DOHH2 (cell line): ENCODE measurements around the gene FAM118B.

Experiments used
- H3F3A ChIP-seq: fragments of 200-600 bp; sonication (generic), shearing (Covaris generic); 2 replicates; pipeline ENCODE4 v1.6.0; 2016; ENCODE audit warnings: antibody characterized with exemption, mild to moderate bottlenecking; ENCODE audit not compliant: control insufficient read depth, insufficient read depth
- H3K27ac ChIP-seq: fragments of 200-600 bp; sonication (generic); 2 replicates; pipeline ENCODE4 v1.5.1; 2014; ENCODE audit warnings: low read depth, mild to moderate bottlenecking, low read length, moderate library complexity
- H3K27me3 ChIP-seq: fragments of 200-600 bp; sonication (generic); 2 replicates; pipeline ENCODE4 v1.6.1; 2014; ENCODE audit warnings: mild to moderate bottlenecking, low read length, mixed read lengths; ENCODE audit not compliant: control insufficient read depth
- H3K36me3 ChIP-seq: fragments of 200-600 bp; sonication (generic); 2 replicates; pipeline ENCODE4 v1.6.1; 2014; ENCODE audit warnings: mild to moderate bottlenecking, low read length, moderate library complexity, mixed read lengths; ENCODE audit not compliant: control insufficient read depth
- H3K4me1 ChIP-seq: fragments of 200-600 bp; sonication (generic); 2 replicates; pipeline ENCODE4 v1.6.1; 2014; ENCODE audit warnings: mild to moderate bottlenecking, low read length, mixed read lengths; ENCODE audit not compliant: control insufficient read depth
- H3K4me2 ChIP-seq: fragments of 200-600 bp; sonication (generic); 2 replicates; pipeline ENCODE4 v1.6.0; 2014; ENCODE audit warnings: mild to moderate bottlenecking, low read length, moderate library complexity
- H3K4me3 ChIP-seq: fragments of 200-600 bp; sonication (generic); 2 replicates; pipeline ENCODE4 v1.5.1; 2014; ENCODE audit warnings: mild to moderate bottlenecking, low read length, mixed read lengths
- H3K79me2 ChIP-seq: fragments of 200-600 bp; sonication (generic); 2 replicates; pipeline ENCODE4 v1.6.1; 2014; ENCODE audit warnings: mild to moderate bottlenecking, low read length, mixed read lengths; ENCODE audit not compliant: control insufficient read depth
- H3K9me2 ChIP-seq: fragments of 200-600 bp; sonication (generic); replicated peaks from 2 replicates; pipeline ENCODE4 v1.6.1; 2014; ENCODE audit warnings: mild to moderate bottlenecking, low read length, mixed read lengths; ENCODE audit not compliant: control insufficient read depth
- H3K9me3 ChIP-seq: fragments of 200-600 bp; sonication (generic); 2 replicates; pipeline ENCODE4 v1.6.1; 2014; ENCODE audit warnings: antibody characterized with exemption, low read length, mixed read lengths; ENCODE audit not compliant: control insufficient read depth, insufficient read depth
- H4K20me1 ChIP-seq: fragments of 200-600 bp; sonication (generic); 2 replicates; pipeline ENCODE4 v1.6.0; 2014; ENCODE audit warnings: low read depth, mild to moderate bottlenecking, antibody characterized with exemption, low read length, moderate library complexity; ENCODE audit not compliant: control insufficient read depth, insufficient read depth
- EZH2phosphoT487 ChIP-seq: fragments of 200-600 bp; sonication (generic); IDR thresholded peaks from 2 replicates; pipeline ENCODE4 v1.6.1; 2017; ENCODE audit warnings: borderline replicate concordance, mild to moderate bottlenecking, antibody characterized with exemption, low read length, moderate library complexity, mixed read lengths
- TF ChIP-seq, protein P1 (sequence below): fragments of 200-600 bp; sonication (generic); IDR thresholded peaks from one replicate; pipeline ENCODE4 v1.5.1; 2014; ENCODE audit warnings: antibody characterized with exemption, mild to moderate bottlenecking, low read depth, low read length; ENCODE audit not compliant: poor library complexity, severe bottlenecking

FAM118B gene

DNA sequence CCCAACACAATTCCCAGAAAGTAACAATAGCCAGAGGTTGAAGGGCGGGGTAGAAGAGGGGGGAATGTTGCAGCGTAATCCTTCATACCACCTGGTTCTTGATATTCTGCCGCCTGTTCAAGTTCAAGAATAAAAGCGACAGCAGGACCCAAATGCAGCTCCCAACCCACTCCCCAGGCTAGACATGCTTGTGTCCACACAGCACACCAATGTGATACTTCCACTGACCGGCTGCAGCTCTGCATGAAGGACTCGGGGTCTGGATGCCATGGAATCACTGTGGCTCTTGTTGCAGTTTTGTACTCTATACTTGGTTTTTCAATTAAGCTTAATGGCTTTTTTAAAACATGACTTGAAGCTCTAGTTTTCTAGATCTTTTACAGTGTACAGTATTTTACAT, 50.6 kb downstream of the FAM118B start:
- Histone ChIP-seq H3K36me3 (peaks cover 66% of the 10 kb centered on the region), H3F3A (peaks cover 19% of the 10 kb centered on the region)

DNA sequence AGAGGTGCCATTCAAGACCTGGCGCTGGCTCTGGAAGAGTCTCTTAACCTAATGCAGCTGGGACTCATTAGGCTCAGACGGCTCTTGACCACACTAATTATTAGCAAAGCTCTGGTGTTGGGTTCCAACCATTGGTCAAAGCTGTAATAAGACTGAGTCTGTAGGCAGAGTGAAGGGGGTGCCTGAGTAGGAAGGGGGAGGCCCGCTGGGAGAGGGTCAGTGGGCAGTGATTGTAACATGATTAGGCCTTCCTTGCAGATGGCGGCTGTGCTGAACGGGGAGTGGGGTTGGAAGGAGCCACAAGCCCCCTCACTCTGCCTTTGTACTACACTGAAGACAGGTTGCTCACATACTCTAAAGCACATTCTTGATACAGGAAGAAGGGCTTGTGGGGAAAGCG, 51.9 kb downstream of the FAM118B start:
- Histone ChIP-seq H4K20me1 (peaks cover 6% of the 10 kb centered on the region; the same call in 1 of the 2 replicates), H3K4me2 (no peak overlapping the region), H3F3A (peaks cover 17% of the 10 kb centered on the region), H3K36me3 (peaks cover 76% of the 10 kb centered on the region), H3K79me2 (peaks cover 28% of the 10 kb centered on the region), H3K27me3 (no peaks in the 10 kb centered on the region), H3K9me2 (no peaks in the 10 kb centered on the region), H3K4me3 (no peak overlapping the region), H3K27ac (no peak overlapping the region), H3K9me3 (no peaks in the 10 kb centered on the region), H3K4me1 (peaks cover 10% of the 10 kb centered on the region)
- no peak for TF ChIP-seq EZH2phosphoT487
- TF ChIP-seq, protein P1, sequence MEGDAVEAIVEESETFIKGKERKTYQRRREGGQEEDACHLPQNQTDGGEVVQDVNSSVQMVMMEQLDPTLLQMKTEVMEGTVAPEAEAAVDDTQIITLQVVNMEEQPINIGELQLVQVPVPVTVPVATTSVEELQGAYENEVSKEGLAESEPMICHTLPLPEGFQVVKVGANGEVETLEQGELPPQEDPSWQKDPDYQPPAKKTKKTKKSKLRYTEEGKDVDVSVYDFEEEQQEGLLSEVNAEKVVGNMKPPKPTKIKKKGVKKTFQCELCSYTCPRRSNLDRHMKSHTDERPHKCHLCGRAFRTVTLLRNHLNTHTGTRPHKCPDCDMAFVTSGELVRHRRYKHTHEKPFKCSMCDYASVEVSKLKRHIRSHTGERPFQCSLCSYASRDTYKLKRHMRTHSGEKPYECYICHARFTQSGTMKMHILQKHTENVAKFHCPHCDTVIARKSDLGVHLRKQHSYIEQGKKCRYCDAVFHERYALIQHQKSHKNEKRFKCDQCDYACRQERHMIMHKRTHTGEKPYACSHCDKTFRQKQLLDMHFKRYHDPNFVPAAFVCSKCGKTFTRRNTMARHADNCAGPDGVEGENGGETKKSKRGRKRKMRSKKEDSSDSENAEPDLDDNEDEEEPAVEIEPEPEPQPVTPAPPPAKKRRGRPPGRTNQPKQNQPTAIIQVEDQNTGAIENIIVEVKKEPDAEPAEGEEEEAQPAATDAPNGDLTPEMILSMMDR, result no peak

More for the DNA sequence above, 50.6 kb downstream of the FAM118B start:
- Histone ChIP-seq H4K20me1 (peaks cover 6% of the 10 kb centered on the region; the same call in 1 of the 2 replicates), H3K4me3 (no peak overlapping the region), H3K27me3 (no peaks in the 10 kb centered on the region), H3K27ac (no peak overlapping the region), H3K4me2 (no peak overlapping the region), H3K4me1 (peaks cover 3% of the 10 kb centered on the region), H3K9me2 (no peaks in the 10 kb centered on the region), H3K79me2 (peaks cover 16% of the 10 kb centered on the region), H3K9me3 (no peaks in the 10 kb centered on the region)
- TF ChIP-seq, protein P1, result no peak
- no peak for TF ChIP-seq EZH2phosphoT487

DNA sequence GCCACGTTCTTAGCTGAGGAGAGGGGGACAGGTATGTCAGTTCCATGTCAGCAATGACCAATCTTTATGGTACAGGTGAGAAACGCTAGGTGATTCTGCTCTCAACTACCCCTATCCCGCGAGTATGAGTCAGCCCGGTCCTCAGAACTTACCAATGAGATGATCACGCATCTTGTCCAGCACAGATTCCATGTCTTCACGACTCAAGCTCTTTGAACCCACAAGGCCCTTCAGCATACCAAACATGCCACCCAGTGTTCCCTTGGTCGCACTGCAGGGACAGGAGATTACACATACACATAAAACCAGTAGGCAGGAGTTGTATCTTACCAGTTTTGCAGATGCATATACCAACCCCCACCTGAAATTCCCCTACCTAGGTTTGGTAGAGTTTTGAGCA, 54.2 kb downstream of the FAM118B start:
- Histone ChIP-seq H4K20me1 (peaks cover 6% of the 10 kb centered on the region; the same call in 1 of the 2 replicates), H3K27ac (no peak overlapping the region), H3K79me2 (peaks cover 49% of the 10 kb centered on the region)

More for the DNA sequence above, 54.2 kb downstream of the FAM118B start:
- 0 out of 2 replicates have a peak, but pooled peaks cover 4% of the 10 kb centered on the region for H3F3A ChIP-seq
- TF ChIP-seq, protein P1, result no peak
- no peak for TF ChIP-seq EZH2phosphoT487
- H3K4me2 ChIP-seq, result no peak overlapping the region
- no peaks in the 10 kb centered on the region for H3K9me2 ChIP-seq
- no peaks in the 10 kb centered on the region for H3K27me3 ChIP-seq
- H3K36me3 ChIP-seq, result peaks cover 76% of the 10 kb centered on the region
- peaks cover 22% of the 10 kb centered on the region for H3K4me1 ChIP-seq
- H3K9me3 ChIP-seq, result no peaks in the 10 kb centered on the region
- H3K4me3 ChIP-seq, result no peak overlapping the region
